HepG2 (cell line): ENCODE data around the gene SIT1. TPM values are rescaled to one million over a fixed set of nuclear protein-coding genes. Genes with fewer than 3 reads are reported as not detected.

Experiments used
- GABPB1 ChIP-seq: IDR thresholded peaks from 2 replicates; pipeline ENCODE4 v1.6.1; 2016; ENCODE audit warnings: mild to moderate bottlenecking, missing genetic modification reagents, moderate library complexity, missing compliant biosample characterization
- HCFC1 ChIP-seq: fragments of 150-350 bp; IDR thresholded peaks from 2 replicates; pipeline ENCODE4 v1.6.1; 2014; ENCODE audit warnings: low read depth, low read length
- MTA3 ChIP-seq: sonication (generic); formaldehyde crosslinking; IDR thresholded peaks from 2 replicates; pipeline ENCODE4 v1.4.0; 2020; ENCODE audit warnings: missing genetic modification reagents
- SMAD3 ChIP-seq: sonication (generic); formaldehyde crosslinking; IDR thresholded peaks from 2 replicates; pipeline ENCODE4 v1.4.0; 2020; ENCODE audit warnings: missing genetic modification reagents
- WIZ ChIP-seq: sonication (generic); formaldehyde crosslinking; IDR thresholded peaks from 2 replicates; pipeline ENCODE4 v1.5.1; 2020; ENCODE audit warnings: mild to moderate bottlenecking, missing genetic modification reagents
- ZNF546 ChIP-seq: sonication (generic); formaldehyde crosslinking; conservative IDR thresholded peaks from 2 replicates; pipeline ENCODE4 v1.8.1; 2023; ENCODE audit warnings: mild to moderate bottlenecking, missing genetic modification reagents
- ZNF720 ChIP-seq: sonication (generic); formaldehyde crosslinking; IDR thresholded peaks from 2 replicates; pipeline ENCODE4 v1.4.0; 2020; ENCODE audit warnings: missing genetic modification reagents
- ZNF772 ChIP-seq: sonication (generic); formaldehyde crosslinking; IDR thresholded peaks from 2 replicates; pipeline ENCODE4 v1.5.0; 2020; ENCODE audit warnings: mild to moderate bottlenecking, missing genetic modification reagents
- polyA plus RNA-seq, 8 experiments: library from polyadenylated mRNA; depleted of rRNA in 3 of 8; stranded (reverse) in 7 of 8; unstranded in 1 of 8; fragments of >200 nt; fragmentation: Illumina TruSeq in 4 of 8; extraction: Trizol in 4 of 8; gene quantifications; 2 replicates each; pipeline versions ENCODE4 v1.2.1 to v1.2.3, GENCODE V29; 2011 to 2016; ENCODE audit warnings: low read depth in 4 of 8, missing spikeins in 1 of 8, mixed read lengths in 1 of 8; ENCODE audit not compliant: insufficient read depth in 1 of 8
- total RNA-seq, 5 experiments: library from RNA; depleted of rRNA; stranded (reverse); fragments of >200 nt; fragmentation: Illumina TruSeq; extraction: Trizol; gene quantifications; 2 replicates each; pipeline ENCODE4 v1.2.3, GENCODE V29; 2016; ENCODE audit warnings: low read depth in 1 of 5
- TF ChIP-seq, protein P1 (sequence below): sonication (generic); formaldehyde crosslinking; IDR thresholded peaks from 2 replicates; pipeline ENCODE4 v1.4.0; 2020; ENCODE audit warnings: missing genetic modification reagents
- TF ChIP-seq, protein P2 (sequence below): sonication (generic); formaldehyde crosslinking; IDR thresholded peaks from 2 replicates; pipeline ENCODE4 v1.5.1; 2020; ENCODE audit warnings: missing genetic modification reagents, mild to moderate bottlenecking, borderline replicate concordance
- TF ChIP-seq, protein P3 (sequence below): sonication (generic); formaldehyde crosslinking; IDR thresholded peaks from 2 replicates; pipeline ENCODE4 v1.5.0; 2020; ENCODE audit warnings: mild to moderate bottlenecking, missing genetic modification reagents
- TF ChIP-seq, protein P4 (sequence below): sonication (generic); formaldehyde crosslinking; IDR thresholded peaks from 2 replicates; pipeline ENCODE4 v1.4.0; 2020; ENCODE audit warnings: mild to moderate bottlenecking, missing genetic modification reagents, borderline replicate concordance
- TF ChIP-seq, protein P5 (sequence below): sonication (generic); formaldehyde crosslinking; IDR thresholded peaks from 2 replicates; pipeline ENCODE4 v1.5.1; 2020; ENCODE audit warnings: missing genetic modification reagents, mild to moderate bottlenecking, borderline replicate concordance
- TF ChIP-seq, protein P6 (sequence below): sonication (generic); formaldehyde crosslinking; IDR thresholded peaks from 2 replicates; pipeline ENCODE4 v1.4.0; 2020; ENCODE audit warnings: missing genetic modification reagents

The SIT1 gene
- total and polyA plus RNA-seq, 2 of the 13 experiments (the other 11 are each of a cell fraction or from before 2014, with no cell fraction given), result 0.09 to 6.7 TPM

- no peak for TF ChIP-seq ZNF720 (CRISPR knock-in tag)
- peak; percentile 44; the same call in 1 of the 2 replicates for TF ChIP-seq HCFC1
- peak; percentile 42; the same call in 1 of the 2 replicates for TF ChIP-seq ZNF772 (CRISPR knock-in tag)
- TF ChIP-seq, protein P1, sequence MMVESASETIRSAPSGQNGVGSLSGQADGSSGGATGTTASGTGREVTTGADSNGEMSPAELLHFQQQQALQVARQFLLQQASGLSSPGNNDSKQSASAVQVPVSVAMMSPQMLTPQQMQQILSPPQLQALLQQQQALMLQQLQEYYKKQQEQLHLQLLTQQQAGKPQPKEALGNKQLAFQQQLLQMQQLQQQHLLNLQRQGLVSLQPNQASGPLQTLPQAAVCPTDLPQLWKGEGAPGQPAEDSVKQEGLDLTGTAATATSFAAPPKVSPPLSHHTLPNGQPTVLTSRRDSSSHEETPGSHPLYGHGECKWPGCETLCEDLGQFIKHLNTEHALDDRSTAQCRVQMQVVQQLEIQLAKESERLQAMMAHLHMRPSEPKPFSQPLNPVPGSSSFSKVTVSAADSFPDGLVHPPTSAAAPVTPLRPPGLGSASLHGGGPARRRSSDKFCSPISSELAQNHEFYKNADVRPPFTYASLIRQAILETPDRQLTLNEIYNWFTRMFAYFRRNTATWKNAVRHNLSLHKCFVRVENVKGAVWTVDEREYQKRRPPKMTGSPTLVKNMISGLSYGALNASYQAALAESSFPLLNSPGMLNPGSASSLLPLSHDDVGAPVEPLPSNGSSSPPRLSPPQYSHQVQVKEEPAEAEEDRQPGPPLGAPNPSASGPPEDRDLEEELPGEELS, result peak; percentile 40; the same call in 1 of the 2 replicates
- TF ChIP-seq, protein P2, sequence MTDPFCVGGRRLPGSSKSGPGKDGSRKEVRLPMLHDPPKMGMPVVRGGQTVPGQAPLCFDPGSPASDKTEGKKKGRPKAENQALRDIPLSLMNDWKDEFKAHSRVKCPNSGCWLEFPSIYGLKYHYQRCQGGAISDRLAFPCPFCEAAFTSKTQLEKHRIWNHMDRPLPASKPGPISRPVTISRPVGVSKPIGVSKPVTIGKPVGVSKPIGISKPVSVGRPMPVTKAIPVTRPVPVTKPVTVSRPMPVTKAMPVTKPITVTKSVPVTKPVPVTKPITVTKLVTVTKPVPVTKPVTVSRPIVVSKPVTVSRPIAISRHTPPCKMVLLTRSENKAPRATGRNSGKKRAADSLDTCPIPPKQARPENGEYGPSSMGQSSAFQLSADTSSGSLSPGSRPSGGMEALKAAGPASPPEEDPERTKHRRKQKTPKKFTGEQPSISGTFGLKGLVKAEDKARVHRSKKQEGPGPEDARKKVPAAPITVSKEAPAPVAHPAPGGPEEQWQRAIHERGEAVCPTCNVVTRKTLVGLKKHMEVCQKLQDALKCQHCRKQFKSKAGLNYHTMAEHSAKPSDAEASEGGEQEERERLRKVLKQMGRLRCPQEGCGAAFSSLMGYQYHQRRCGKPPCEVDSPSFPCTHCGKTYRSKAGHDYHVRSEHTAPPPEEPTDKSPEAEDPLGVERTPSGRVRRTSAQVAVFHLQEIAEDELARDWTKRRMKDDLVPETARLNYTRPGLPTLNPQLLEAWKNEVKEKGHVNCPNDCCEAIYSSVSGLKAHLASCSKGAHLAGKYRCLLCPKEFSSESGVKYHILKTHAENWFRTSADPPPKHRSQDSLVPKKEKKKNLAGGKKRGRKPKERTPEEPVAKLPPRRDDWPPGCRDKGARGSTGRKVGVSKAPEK (CRISPR knock-in tag), result 0 out of 2 replicates have a peak, but pooled peaks have one; percentile 31
- TF ChIP-seq, protein P3, sequence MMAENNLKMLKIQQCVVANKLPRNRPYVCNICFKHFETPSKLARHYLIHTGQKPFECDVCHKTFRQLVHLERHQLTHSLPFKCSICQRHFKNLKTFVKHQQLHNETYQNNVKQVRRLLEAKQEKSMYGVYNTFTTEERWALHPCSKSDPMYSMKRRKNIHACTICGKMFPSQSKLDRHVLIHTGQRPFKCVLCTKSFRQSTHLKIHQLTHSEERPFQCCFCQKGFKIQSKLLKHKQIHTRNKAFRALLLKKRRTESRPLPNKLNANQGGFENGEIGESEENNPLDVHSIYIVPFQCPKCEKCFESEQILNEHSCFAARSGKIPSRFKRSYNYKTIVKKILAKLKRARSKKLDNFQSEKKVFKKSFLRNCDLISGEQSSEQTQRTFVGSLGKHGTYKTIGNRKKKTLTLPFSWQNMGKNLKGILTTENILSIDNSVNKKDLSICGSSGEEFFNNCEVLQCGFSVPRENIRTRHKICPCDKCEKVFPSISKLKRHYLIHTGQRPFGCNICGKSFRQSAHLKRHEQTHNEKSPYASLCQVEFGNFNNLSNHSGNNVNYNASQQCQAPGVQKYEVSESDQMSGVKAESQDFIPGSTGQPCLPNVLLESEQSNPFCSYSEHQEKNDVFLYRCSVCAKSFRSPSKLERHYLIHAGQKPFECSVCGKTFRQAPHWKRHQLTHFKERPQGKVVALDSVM (CRISPR knock-in tag), result peak; percentile 73
- peak; percentile 1; the same call in 1 of the 2 replicates for TF ChIP-seq SMAD3 (CRISPR knock-in tag)
- TF ChIP-seq MTA3 (CRISPR knock-in tag), result no peak
- TF ChIP-seq ZNF546 (CRISPR knock-in tag), result 0 out of 2 replicates have a peak, but pooled peaks have one; percentile 9
- TF ChIP-seq, protein P4, sequence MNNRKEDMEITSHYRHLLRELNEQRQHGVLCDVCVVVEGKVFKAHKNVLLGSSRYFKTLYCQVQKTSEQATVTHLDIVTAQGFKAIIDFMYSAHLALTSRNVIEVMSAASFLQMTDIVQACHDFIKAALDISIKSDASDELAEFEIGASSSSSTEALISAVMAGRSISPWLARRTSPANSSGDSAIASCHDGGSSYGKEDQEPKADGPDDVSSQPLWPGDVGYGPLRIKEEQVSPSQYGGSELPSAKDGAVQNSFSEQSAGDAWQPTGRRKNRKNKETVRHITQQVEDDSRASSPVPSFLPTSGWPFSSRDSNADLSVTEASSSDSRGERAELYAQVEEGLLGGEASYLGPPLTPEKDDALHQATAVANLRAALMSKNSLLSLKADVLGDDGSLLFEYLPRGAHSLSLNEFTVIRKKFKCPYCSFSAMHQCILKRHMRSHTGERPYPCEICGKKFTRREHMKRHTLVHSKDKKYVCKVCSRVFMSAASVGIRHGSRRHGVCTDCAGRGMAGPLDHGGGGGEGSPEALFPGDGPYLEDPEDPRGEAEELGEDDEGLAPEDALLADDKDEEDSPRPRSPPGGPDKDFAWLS (CRISPR knock-in tag), result no peak
- TF ChIP-seq, protein P5, sequence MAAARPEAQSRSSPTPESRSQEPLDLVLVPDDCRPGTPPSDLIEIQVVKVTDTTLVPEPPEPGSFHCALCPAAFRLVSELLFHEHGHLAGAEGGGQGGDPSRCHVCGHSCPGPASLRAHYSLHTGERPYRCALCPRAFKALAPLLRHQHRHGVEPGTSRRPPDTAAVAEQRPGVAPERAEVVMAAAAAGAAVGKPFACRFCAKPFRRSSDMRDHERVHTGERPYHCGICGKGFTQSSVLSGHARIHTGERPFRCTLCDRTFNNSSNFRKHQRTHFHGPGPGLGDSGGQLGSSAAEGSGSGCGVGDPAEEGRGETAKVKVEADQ (CRISPR knock-in tag), result peak; percentile 93; the same call in 1 of the 2 replicates
- TF ChIP-seq GABPB1 (CRISPR knock-in tag), result peak; percentile 94
- TF ChIP-seq WIZ (CRISPR knock-in tag), result no peak
- TF ChIP-seq, protein P6, sequence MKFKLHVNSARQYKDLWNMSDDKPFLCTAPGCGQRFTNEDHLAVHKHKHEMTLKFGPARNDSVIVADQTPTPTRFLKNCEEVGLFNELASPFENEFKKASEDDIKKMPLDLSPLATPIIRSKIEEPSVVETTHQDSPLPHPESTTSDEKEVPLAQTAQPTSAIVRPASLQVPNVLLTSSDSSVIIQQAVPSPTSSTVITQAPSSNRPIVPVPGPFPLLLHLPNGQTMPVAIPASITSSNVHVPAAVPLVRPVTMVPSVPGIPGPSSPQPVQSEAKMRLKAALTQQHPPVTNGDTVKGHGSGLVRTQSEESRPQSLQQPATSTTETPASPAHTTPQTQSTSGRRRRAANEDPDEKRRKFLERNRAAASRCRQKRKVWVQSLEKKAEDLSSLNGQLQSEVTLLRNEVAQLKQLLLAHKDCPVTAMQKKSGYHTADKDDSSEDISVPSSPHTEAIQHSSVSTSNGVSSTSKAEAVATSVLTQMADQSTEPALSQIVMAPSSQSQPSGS, result peak; percentile 85; the same call in 1 of the 2 replicates
Measured at GRCh38 chr9:35603986-35604577, 46.6 kb downstream of the SIT1 start (continued).
